Right kidney (tissue), 1 donor: ENCODE data around the gene HDAC1.
"Not testable (repeated sequence)": the region's sequence is repeated elsewhere in the genome, so short reads cannot be mapped to it uniquely, and the experiment has no call there.

Source experiments
- DNase-seq: peaks from one replicate; pipeline ENCODE4 v3.0.0-alpha.2; 2016

Gene HDAC1

GRCh38 chr1:32272557-32273390 lies 19.1 kb upstream of the HDAC1 start:
- peak; percentile 42 for DNase-seq

- DNase-seq = peak; percentile 56
These were observed 18.3 kb upstream of the HDAC1 start for GRCh38 chr1:32273391-32274208.

GRCh38 chr1:32274646-32275340 lies 17.1 kb upstream of the HDAC1 start:
- DNase-seq = no peak

GRCh38 chr1:32275424-32275823 lies 16.5 kb upstream of the HDAC1 start:
- peak; percentile 34 for DNase-seq

- DNase-seq = peak; percentile 30
These were observed 15.7 kb upstream of the HDAC1 start for GRCh38 chr1:32276032-32276782.

GRCh38 chr1:32284777-32285176 lies 7.1 kb upstream of the HDAC1 start:
- DNase-seq = not testable (repeated sequence)

- DNase-seq = no peak
These were observed 6.2 kb upstream of the HDAC1 start for GRCh38 chr1:32285658-32286057.

GRCh38 chr1:32286763-32287162 lies 5.1 kb upstream of the HDAC1 start:
- DNase-seq = no peak

GRCh38 chr1:32289256-32289655 lies 2.6 kb upstream of the HDAC1 start:
- no peak for DNase-seq

- no peak for DNase-seq
These were observed 657 bp upstream of the HDAC1 start for GRCh38 chr1:32291145-32291707.

GRCh38 chr1:32298211-32298610 lies 6.3 kb downstream of the HDAC1 start:
- not testable (repeated sequence) for DNase-seq

- DNase-seq = no peak
These were observed 7.4 kb downstream of the HDAC1 start for GRCh38 chr1:32299327-32299726.

- no peak for DNase-seq
These were observed 11.5 kb downstream of the HDAC1 start for GRCh38 chr1:32303358-32303757.

- no peak for DNase-seq
These were observed 12.2 kb downstream of the HDAC1 start for GRCh38 chr1:32303997-32304622.

GRCh38 chr1:32305310-32305709 lies 13.4 kb downstream of the HDAC1 start:
- no peak for DNase-seq

GRCh38 chr1:32307324-32307723 lies 15.4 kb downstream of the HDAC1 start:
- no peak for DNase-seq

GRCh38 chr1:32309960-32310359 lies 18.1 kb downstream of the HDAC1 start:
- DNase-seq = no peak

GRCh38 chr1:32311709-32312393 lies 20.0 kb downstream of the HDAC1 start:
- no peak for DNase-seq

GRCh38 chr1:32316903-32317277 lies 25.0 kb downstream of the HDAC1 start:
- no peak for DNase-seq

GRCh38 chr1:32318127-32318869 lies 26.4 kb downstream of the HDAC1 start:
- no peak for DNase-seq
